NCI-H2029 treated with DMSO at 0.1 percent for 48 hours (cell line): ENCODE results near the gene HSD11B2.
A peak's percentile ranks its signal among the peaks of the same experiment; 100 is the strongest.
"Not testable (repeated sequence)": the region's sequence is repeated elsewhere in the genome, so short reads cannot be mapped to it uniquely, and the experiment has no call there.

ENCODE experiments used
- DNase-seq: peaks from one replicate; lab custom pipeline; 2025; lab: John Stamatoyannopoulos, UW

HSD11B2 gene

DNA sequence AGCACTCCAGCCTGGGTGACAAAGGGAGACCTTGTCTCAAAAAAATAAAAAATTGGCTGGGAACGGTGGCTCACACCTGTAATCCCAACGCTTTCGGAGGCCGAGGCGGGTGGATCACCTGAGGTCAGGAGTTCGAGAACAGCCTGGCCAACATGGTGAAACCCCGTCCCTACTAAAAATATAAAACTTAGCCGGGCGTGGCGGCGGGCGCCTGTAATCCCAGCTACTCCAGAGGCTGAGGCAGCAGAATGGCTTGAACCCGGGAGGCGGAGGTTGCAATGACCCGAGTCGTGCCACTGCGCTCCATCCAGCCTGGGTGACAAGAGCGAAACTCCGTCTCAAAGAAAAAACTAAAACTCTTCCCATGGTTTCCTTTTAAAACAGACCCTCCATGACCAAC, 15.5 kb upstream of the HSD11B2 start:
- DNase-seq, result not testable (repeated sequence)

DNA sequence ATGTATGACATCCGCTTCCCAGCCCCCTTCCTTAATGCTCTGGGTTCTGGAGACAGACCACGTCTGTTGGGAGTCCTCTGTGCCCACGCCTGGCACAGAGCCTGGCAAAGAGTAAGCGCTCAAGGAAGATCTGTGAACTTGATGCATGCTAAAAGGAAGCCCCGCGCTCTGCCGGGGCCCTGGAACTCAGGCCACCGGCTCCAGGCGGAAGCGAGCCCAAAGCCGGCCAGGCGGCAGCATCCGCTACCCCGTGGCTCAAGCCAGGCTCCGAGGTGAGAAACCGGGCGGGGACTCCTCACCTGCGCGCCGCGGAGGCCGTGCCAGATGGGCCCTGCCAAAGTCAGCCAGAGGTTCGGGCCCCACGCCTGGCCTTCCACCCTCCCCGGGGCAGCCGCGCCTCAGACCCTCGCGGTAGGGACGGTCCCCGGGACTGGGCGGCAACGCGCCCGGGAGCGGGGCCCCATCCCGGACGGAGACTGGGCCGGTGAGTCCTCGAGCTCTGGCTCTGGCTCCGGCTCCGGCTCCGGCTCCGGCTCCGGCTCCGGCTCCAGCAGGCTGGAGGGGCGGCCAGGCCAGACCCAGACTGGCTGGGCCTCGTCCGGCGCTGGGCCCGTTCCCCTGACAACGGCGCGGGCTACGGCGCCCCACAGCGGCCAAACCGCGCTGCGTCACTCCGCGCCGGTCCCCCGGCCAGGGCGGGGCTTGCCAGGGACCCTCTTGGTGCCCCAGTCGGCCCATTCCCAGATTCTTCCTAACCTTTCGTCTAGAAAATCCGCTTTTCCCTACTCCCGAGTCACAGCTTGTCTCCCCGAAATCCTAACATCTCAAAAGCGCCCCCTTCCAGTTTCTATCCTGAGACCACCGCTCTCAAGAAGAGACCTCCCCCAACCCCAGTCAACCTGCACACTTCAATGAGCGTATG, 14.8 kb upstream of the HSD11B2 start, which contains the start of gene ZDHHC1:
Gene ZDHHC1, minus strand, starts transcription at position 606 of the 922 bp plus-strand sequence. CDS start 8,702 bp downstream, outside the sequence.
- DNase-seq, result no peak

DNA sequence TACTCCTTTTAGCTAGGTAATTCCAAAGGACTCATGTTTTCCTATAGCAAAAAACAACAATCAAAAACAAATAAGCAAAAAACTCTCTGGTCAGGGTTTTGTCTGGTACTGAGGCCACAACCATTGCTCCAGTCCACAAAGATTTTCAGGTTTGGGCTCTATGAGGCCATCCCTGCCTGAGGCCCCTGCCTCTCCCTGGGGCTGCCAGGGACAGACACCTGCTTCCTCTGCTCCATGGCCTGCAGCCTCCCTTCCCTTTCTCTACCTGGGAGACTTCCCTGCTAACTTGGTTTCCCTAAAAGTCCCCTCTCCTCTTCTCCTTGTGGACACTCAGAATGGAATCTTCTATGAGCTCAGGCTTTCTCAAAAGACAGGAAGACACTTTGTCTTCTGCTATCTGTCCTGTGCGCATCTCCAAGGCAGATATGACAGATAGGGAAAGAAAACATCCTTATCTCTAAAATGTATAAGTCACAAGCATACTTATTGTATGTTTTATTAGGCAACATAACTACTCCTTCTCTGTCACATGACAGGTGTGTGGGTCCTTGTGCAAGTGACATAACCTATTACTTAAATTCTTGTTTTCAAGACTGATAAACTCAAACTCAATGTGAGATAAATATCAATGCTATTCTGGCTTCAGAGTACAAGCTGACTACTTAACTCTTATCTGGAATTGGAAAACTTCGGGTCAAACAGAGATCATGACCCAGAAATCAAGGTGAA, 13.4 kb upstream of the HSD11B2 start:
- no peak for DNase-seq

DNA sequence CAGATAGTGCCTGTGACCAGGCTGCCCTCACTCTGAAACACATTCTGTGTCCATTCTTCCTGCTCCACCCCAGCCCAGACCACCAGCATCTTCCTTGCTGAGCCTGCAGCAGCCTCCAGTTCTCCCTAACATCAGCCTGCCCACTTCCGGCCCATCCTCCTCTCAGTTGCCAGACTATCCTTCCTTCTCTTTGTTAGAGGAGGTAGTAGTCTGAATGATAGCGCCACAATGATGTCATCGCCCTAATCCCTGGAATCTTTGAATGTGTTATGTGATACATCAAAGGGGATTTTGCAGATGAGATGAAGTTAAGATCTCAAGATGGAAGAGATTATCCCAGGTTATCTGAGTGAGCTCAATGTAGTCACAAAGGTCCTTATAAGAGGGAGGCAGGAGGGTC, 11.4 kb upstream of the HSD11B2 start:
- no peak for DNase-seq

DNA sequence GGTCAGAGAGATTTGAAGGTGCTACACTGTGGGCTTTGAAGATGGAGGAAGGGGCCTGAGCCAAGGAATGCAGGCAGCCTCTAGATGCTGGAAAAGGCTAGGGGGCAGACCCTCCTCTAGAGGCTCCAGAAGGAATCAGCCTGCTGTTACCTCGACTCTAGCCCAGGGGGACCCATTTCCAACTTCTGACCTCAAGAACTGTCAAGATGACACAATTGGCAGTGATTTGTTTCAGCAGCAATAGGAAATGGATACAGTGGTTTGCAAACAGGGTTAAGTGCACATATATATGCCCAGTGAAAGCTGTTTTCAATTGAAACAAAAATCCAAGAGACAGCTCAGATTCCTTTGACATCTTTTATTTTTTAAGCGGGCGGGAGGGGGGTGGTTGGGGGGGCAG, 11.0 kb upstream of the HSD11B2 start:
- no peak for DNase-seq

DNA sequence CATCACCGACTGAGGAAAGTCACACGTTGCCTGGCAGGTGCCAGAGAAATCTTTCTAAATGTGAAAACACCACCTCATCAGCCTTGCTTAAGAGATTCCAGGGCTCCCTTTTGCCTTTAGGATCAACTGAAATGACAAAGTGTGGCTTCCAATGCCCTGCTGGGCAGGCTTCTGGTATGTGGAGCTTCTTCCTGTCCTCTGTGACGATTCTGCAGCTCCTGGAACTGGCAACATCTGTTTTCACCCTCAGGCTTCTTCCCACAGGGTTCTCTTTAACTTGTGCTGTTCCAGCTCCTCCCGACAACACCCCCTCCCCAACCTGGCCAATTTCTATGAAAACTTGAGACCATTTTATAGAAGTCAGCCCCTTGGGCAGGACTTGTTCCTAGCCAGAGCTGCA, 9.9 kb upstream of the HSD11B2 start:
- no peak for DNase-seq

DNA sequence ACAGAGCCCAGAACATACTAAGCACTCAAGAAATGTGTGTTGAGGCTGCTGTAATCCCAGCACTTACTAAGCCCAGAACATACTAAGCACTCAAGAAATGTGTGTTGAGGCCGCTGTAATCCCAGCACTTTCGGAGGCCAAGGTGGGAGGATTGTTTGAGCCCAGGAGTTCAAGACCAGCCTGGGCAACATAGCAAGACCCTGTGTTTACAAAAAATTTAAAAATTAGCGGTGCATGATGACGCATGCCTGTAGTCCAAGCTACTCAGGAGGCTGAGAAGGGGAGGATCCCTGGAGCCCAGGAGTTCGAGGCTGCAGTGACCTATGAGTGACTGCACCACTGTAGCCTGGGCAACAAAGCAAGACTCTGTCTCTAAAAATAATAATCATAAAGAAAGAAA, 7.9 kb upstream of the HSD11B2 start:
- no peak for DNase-seq

DNA sequence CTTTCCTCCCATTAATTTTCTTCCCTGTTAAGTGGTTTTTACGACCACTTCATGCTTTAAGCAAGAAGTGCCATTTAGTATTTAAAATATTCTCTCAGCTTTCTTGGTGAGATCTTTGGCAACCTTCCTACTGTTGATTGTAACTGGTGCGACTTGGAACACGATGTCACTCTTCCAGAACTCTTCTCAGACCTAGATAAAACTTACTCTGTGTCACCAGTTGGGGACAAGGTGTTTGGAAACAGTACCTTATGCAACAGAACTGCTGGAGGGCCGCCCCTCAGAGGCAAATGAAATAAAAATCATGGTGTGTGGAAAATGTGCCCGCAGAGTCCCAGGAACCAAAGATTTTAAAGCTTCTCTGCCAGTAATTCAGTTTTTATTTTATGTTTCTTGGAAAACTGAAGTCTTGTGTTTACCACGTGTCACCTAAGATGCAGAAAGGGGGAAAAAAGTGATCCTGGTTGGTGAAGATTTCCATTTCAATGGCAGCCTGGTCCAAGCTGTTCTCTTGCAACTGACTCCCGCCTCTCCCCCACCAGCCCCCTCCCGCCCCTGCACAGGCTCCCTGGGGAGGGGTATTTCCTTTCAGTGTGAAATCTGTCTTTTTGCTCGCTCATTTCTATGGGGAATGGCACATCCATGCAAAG, 7.2 kb upstream of the HSD11B2 start:
- DNase-seq, result no peak

DNA sequence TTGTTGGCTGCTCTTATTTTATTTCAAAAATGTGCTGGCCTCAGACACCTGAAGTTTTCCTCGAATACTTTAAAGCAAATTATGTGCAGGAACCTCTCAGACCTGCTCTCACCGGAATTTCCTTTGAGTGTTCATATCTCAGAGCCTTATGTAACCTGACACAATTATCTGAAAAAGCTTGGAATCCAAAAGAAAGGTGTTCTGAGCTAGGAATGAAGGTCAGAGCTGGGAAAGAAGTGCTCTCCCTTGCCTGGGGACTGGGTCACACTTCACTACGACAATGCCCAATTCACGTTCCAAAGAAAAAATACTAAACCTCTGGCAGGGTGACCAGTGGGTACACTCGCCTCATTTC, 6.7 kb upstream of the HSD11B2 start:
- DNase-seq, result no peak

DNA sequence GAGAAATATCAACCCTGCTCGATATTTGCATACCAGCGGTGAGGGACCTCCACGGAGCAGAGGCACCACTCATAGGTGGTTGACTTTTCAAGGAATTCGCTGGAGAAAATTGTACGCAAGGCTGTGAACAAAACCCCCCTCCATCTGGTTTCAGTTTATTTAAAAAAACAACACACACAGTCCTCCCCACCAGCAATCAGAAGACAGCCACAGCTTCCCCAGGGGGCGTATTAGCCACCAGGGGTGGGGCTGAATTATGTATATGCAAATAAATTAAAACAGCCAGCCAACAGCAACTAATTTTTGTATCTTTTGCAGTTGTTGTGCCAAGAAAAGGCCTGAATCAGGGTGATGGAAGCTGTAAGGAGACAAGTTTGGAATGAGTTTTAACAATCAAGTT, 5.9 kb upstream of the HSD11B2 start:
- no peak for DNase-seq

DNA sequence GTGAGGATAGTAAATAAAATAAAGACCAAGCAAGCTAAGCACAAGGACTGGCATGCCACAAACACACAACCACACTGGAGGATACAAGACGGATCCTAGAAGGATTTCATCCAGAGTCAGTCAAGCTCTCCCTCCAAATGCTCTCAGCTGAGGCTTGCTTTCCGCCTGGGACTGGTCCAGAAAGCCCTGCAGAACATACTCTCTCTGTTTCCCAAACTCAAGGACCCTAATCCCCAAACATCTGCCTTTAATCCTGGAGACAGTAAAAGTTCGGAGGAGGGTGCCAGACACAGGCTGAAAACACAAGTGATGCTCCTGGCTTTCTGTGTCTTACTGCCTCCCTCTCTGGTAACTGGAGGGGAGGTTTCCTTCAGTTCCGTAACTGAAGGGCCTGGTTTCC, 5.3 kb upstream of the HSD11B2 start:
- no peak for DNase-seq

DNA sequence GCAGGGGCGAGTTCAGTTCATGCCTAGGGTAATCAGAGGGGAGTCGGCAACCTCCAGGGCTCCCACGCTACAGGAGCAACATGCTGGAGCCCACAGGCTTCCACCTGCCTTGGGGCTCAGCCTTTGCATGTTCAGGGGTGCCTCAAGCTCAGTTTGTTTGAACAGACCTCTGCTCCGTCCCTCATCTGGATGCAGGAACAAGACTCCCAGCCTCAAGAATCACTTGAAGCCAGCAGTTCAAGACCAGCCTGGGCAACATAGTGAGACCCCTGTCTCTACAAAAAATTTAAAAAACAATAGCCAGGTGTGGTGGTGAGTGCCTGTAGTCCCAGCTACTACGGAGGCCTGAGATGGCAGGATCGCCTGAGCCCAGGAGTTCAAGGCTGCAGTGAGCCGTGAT, 4.9 kb upstream of the HSD11B2 start:
- no peak for DNase-seq

DNA sequence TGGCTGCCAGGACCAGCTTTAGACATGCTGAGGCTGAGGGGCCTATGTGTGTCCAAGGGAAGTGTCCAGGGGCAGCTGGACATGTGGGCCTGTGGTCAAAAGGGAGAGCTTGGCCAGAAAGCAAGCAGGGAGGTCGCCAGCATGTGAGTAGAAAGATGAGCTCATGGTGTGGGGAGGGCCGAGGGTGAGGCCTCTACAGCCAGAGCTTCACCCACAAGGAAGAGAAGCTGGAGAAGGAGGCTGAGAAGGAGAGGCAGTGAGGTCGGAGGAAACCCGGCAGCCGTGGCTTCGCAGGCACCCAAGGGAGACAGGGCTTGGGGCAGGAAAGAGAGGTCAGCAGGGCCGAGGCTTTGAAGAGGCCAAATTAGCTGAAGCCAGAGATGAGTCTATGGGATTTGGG, 4.0 kb upstream of the HSD11B2 start:
- DNase-seq, result no peak

DNA sequence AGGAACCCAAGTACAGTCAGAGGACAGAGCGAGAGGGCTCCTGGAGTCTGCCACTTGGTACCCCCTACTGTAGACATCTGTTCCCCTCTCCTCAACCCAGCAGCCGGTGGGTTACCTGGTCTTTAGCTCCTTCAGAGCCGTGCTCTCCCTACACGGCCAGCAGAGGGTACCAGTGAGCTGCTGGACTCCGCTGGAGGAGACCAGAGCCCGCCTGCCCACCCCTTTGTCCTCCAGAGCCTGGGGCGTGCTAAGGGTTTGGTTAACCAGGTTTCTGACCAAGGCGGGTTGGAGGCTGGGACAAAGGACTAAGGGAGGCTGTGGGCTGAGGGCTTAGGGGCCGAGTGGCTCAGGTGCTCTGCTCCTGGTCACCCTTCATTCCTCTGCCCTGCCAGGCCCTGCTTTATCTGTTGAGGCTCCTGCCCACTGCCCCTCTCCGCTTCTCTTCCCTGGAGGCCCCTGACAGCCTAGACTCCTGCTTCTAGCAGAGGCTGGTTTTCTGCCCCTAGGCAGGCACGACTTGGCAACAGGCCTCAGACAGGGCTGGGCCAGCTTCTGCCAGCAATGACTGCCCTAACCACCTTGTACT, 2.7 kb upstream of the HSD11B2 start:
- DNase-seq, result peak; percentile 30

DNA sequence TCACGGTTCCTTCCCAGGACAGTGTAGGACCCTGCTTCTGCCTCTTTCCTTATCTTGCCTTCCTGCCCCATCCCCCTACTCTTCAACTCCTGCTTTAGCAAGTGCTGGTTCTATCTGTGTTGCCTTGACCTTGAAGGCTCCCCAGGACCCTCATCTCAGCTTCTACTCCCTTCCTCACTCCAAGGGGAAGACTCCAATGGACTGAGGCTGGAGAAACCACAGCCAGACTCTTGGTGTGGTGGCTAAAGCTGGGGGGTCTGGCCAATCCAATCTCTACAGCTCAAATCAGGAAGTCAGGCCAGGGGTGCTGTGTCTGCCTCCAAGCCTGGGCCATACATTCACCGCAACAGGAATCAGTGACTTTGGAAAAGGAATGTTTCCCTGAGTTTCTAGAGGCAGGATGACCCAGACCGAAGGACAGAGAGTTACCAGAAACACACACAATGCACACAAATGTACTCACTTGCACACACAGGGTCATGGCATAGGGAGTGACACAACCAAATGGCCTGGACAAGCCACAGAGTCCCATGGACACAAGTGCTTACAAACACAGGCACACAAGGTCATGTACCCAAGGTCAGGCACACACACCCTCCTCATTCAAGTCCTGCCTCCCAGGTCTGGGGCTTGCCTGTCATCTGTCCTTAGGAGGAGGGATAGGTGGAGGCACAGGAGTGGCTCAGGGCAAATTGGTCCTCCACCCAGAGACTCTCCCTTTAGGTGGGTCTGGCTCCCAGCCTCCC, 1.7 kb upstream of the HSD11B2 start:
- DNase-seq, result no peak

DNA sequence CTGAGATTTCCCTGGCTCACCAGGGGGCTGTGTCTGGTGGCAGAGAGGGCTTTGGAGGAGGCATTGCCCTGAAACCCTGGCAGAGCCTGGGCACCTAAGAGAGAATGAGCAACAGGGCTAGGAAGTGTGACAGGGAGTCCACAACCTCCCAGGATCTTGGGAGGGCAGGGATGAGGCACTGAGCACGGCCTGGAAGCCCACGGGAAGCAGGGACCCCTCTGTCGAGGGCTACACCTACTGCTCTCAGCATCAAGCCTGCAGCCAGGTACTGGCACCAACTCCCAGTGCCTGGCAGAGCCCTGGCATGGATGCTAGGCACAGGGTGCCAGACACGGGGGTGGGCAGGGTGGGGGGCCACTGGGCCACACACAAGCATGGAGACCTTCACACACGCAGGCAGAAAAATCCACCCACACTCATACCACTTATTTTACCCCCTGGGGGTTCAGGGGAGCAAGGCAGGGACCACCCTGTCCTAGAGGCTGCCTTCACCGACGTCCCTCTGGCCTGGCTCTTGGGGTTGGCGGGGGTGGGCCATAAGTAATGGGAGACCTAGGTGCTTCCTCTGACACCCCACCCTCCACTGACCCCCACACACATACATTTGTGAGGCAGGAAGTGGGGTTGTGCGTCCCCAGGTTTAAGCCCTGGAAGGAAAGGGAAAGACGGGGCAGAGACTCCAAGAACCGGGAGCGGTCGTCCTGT, 970 bp upstream of the HSD11B2 start:
- DNase-seq, result no peak

DNA sequence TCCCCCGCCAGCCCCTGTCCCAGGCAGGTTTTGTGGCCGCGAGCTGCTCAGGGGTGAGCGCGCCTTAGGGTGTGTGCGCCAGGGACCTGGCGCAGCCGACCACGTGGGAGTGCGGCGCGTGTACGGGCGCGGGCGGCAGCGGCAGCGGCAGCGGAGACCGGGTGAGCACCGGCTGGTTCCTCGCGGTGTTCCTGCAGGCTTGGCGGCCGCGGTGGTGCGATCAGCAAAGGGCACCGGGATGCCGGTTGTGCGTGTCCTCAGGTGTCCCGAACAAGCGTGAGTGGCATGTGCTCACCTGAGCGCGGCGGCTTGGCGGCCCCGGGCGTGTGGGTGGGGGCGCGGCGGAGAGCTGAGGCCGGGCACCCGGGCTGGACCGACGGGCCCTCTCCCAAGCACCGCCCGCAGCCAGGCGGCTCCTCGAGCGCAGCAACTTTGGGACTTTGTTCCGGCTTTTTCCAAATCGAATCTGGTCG, 381 bp upstream of the HSD11B2 start:
- DNase-seq, result no peak

DNA sequence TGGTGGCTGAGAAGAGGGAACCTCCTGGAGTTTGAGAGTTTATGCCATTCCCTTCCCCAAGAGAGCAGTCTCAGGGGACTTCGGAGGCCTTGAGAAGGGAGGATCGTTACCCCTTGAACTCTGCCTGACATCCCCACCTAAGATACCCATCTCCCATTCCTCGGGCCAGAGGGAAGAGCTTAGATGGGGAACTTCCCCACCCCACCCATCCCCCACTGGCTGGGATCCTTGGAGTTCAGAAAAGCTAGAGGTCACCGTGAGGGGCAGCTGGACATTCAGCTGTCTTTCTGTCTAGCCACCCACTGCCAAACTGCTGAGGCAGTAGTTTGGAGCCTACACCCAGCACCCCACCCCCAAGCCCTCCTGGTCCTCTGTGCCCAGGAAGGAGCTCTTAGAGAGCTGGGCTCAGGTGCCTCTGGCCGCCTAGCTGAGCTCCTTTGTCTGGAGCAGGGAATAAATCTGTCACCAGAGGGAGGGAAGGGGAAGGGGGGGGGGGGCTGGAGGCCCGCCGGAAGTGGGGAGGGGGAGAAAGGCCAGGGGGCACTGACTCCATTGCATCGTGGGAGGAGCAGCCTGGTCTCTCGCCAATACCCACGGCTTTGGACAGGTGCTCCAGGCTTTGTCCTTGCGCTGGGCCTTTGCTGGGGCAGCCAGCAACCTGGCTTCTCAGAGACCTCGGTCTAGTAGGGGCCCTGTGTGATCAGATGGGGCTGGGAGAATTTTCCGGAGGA, 1.0 kb downstream of the HSD11B2 start:
- no peak for DNase-seq

DNA sequence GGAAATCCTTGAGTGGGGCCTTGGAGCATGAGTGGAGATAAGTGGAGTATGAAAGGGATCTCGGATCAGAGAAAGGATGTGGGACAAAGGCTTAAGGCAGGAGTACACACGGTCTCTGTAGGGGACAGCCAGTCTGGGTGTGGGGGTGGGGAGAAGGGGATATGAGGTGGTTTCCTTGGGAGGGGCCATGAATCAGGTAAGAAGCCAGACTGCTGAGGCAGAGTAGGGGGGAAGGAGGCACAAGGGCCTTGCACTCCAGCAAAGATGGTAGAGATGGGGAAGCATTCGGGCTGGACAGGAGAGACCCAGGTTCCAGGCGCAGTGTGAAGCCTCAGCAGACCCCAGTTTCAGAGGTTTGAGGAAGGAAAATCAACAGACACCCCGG, 1.6 kb downstream of the HSD11B2 start:
- no peak for DNase-seq

DNA sequence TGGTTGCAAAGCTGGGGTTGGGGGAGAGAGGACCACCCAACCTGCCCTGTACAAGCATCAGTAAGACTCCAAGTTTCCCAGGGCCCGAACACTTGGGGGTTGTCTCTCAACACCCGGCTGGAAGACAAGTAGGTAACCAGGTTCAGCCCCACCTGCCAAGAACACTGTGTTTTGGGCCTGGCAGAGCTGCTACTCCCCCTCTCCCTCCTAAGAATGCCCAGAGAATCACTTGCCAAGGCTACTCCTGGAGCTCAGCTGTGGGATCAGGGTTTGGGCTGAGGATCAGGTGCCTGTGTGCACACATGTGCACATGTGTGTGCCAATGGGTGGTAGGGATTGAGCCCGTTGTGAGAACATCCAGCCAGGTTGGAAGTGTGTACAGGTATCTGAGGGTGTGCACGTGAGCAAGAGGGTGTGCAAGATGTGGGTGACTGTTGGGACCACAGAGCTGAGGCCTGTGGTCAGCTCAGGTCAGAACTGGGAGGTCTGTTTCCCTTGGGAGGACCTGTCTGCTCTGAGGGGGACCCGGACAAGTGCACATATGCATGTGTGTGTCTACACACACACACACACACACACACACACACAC, 2.3 kb downstream of the HSD11B2 start:
- no peak for DNase-seq
